CD4-positive, alpha-beta T cell treated with Interleukin-17A for 1 hour (primary cell): ENCODE results near the gene PYGO2.
"Not testable (repeated sequence)": the region's sequence is repeated elsewhere in the genome, so short reads cannot be mapped to it uniquely, and the experiment has no call there.

ENCODE experiments used
- DNase-seq: peaks from one replicate; pipeline ENCODE4 v3.0.0-alpha.2; 2020

The PYGO2 gene

DNA sequence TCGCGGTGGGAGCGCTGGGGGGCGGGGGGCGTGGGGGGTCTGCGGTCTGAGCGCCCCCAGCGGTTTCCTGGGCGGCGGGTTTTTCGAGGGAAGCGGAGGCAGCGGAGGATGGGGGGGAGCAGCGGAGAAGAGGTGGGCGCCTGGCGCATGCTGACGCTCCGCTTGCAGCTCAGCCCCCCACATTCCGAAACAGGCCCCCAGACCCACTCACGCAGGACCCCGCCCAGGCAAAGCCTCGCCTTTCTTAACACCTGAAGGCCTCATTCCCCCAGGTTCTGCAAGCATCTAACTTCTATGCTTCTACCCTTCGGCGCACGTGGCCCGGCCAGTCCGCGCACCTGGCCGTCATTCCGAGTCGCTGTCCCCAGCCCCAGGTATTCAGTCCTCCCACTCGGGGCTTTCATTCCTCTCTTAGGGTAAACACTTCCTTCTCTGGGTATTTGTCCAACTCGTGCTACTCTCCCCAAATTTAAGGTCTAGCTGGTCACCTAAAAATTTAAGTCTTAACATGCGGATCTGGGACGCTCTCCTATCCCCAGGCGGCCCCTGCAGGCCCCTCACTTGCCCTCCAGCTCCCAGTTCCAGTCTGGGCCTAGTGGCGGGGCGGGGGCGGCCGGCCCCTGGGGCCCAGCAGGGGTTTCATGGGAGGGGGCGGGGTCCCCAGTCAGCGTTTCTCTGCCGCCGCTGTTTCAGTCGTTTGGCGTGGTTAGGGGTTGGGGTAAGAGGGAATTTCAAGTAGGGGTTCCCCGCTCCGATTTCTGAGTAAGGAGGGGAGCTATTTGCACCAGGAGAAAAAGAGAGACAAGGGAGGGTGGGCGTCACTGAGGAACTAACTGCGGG, 38.2 kb upstream of the PYGO2 start:
- DNase-seq, result peak; percentile 54

DNA sequence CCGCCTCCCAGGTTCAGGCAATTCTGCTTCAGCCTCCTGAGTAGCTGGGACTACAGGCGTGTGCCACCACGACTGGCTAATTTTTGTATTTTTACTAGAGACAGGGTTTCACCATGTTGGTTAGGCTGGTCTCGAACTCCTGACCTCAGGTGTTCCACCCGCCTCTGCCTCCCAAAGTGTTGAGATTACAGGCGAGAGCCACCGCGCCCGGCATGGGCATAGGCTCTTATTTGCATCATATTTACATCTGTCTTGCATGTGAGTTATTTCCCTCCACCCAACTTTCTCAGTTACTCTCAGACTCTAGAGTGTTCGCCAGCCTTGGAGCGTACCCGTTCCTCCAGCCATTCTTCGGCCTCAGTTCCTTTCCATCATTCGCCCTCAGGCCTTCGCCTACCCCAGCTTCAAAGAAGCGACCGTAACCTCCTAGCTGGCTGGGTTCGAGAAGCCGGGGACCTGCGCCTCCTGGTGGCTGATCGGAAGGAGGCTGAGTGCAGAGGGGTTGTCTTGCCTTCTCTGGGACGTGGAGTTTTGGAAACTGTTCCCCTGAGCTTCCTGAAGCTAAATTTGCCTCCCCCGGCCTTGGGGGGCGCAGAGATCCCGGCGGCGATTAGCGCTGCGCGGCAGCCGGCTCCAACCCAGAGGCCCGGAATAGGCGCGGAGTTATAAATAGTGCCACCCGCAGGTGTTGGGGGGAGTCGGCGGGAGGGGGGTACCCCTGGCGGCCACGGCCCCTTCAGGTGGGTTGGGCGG, 37.4 kb upstream of the PYGO2 start:
- DNase-seq, result peak; percentile 81

- no peak for DNase-seq
These were observed 36.7 kb upstream of the PYGO2 start for GRCh38 chr1:154998201-154998780.

- DNase-seq, result no peak
These were observed 35.6 kb upstream of the PYGO2 start for GRCh38 chr1:154996966-154997701.

GRCh38 chr1:154995301-154995983, 33.9 kb upstream of the PYGO2 start:
- DNase-seq, result not testable (repeated sequence)

DNA sequence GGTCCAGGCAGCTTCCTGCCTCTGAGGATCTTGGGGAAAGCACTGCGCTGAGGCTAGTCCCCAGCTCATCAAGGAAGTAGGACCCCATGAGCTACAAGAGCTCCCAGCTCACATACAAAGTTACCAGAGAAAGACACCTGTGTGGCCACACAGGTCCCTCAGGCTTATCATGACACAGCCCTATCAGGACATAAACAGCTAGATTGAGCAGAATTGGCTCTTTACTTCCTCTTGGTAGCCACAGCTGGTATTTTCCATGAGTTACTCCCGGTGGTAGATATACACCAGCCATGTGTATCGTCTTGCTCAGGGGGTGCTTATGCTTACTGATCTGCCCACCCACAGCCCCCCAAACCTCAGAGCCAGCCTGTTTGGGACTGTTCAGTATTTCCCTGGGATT, 33.0 kb upstream of the PYGO2 start:
- DNase-seq, result no peak

DNA sequence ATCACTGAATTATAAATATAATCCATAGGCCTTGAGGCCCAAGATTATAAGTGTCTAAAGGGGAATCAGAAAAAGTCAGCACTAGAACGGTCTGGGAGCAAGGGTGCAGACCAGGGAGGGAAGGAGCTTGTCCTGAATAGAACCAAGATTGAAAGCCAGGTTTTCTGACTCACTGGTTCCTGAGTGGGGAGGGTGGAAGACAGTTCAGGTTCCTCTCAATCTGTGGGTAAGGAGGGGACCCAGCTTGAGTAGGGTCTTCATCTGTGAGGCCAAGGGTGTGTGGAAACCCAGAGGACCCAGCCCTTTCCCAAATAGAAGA, 32.6 kb upstream of the PYGO2 start:
- DNase-seq, result no peak

GRCh38 chr1:154993572-154994268, 32.1 kb upstream of the PYGO2 start, which contains the start of gene LENEP:
Gene LENEP (plus strand): TSS chr1:154993586. CDS start chr1:154993608, 22 bp downstream.
- DNase-seq, result no peak

- no peak for DNase-seq
These were observed 31.4 kb upstream of the PYGO2 start for GRCh38 chr1:154992721-154993571.

DNA sequence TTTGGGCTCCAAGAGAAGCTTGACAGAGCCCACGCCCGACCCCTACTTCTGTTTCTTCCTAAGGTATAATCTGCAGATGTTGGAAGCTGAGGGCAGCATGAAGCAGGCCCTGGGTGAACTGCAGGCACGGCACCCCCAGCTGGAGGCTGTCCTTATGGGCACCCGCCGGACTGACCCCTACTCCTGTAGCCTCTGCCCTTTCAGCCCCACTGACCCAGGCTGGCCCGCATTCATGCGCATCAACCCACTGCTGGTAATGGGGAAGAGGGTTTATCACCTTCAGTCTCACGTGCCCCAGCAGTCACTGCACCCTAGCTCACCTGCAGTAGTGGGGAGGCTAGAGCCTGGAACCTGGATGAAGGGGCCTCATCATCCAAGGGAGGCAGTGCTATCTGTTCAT, 28.7 kb upstream of the PYGO2 start:
- no peak for DNase-seq

GRCh38 chr1:154989195-154989860, 27.7 kb upstream of the PYGO2 start:
- no peak for DNase-seq

DNA sequence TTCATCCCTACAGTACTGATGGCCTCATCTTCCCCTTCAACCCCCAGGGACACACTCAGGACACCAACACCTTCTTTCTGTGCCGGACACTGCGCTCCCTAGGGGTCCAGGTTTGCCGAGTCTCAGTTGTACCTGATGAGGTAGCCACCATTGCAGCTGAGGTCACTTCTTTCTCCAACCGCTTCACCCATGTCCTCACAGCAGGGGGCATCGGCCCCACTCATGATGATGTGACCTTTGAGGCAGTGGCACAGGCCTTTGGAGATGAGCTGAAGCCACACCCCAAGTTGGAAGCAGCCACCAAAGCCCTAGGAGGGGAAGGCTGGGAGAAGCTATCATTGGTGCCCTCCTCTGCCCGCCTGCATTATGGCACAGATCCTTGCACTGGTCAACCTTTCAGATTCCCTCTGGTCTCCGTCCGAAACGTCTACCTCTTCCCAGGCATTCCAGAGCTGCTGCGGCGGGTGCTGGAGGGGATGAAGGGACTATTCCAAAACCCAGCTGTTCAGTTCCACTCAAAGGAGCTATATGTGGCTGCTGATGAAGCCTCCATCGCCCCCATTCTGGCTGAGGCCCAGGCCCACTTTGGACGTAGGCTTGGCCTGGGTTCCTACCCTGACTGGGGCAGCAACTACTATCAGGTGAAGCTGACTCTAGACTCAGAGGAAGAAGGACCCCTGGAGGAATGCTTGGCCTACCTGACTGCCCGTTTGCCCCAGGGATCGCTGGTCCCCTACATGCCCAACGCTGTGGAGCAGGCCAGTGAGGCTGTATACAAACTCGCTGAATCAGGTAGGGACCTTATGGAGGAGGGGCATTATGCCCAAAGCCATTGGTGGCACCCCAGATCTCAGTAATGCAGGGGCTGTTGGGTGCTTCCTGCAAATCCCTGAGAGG, 26.7 kb upstream of the PYGO2 start:
- DNase-seq, result no peak

DNA sequence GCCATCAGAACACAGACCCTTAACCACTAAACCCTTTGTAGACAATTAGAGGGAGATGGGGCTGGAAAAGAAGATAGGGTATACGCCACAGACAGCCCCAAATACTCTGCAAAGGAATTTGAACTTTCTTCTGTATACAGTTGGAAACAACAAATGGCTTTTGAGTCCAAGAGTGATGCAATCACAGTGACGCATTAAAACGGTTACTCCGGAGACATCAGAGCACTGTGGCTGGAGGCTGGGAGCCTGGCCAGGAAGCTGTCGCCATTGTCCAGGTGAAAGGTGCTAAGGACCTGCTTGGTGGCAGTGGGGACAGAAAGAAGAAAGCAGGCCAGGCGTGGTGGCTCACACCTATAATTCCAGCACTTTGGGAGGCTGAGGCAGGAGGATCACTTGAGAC, 25.7 kb upstream of the PYGO2 start:
- no peak for DNase-seq

GRCh38 chr1:154986736-154987135, 25.2 kb upstream of the PYGO2 start:
- not testable (repeated sequence) for DNase-seq

DNA sequence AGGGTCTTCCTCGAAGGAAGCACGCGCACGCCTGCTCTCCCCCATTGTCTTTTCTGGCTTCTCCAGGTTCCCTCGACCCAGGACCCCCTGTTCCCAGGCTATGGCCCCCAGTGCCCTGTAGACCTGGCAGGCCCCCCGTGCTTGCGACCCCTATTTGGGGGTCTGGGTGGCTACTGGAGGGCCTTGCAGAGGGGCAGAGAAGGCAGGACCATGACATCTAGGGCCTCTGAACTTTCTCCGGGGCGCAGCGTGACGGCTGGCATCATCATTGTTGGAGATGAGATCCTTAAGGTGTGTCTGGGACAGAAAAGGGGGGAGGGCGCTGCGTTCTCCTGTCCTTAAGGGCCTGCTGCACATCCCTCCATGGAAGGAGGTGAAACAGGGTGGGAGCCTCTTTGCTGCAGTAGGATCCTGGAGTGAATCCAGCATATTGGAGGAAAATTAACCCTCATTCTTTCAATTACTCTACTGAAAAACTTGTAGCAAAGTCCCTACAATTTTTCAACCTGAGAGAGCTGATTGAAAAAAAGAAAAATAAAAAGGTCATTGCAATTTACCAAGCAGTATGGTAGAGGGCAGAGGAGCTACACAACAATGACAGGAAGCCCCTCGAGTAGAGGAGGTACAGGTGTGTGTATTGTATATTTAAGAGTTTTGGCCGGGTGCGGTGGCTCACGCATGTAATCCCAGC, 22.3 kb upstream of the PYGO2 start:
- DNase-seq, result no peak

DNA sequence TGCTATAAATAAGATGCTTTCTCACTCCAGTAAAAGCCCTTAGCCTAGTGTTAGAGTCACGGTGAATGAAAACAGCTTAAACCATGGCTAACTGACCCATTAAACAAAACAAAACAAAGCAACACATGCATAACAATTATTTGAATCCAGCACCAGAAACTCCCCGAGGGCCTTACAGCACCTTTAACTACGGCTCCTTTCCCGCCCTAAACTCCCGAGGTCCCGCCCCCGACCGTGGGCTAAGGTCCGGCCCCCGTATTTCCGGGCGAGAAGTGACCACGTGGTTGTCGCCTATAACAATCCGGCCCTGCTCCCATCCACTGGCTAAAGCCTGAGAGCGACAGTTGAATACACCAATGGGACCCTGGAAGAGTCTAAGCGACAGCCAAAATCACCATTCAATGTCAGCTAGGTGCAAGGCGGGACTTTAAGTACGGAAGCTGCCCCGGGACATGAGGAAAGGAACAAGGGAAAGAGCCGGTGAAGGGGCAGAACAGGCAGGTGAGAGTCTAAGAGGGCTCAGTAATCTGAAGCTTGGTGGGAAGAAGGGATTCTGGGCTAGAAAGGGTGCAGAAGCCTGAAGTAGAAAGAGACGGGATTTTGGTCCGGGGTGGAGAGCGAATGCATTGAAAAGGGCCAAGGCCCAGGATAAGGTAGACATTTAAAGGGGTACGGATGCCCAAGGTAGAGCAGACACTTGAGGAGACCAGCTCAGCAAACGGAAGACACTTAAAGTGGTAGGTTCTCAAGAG, 21.5 kb upstream of the PYGO2 start, which contains the start of gene FLAD1:
FLAD1 (plus strand) TSS at position 448 of the 752 bp plus-strand sequence. CDS start 351 bp downstream, outside the sequence.
- peak; percentile 99 for DNase-seq

DNA sequence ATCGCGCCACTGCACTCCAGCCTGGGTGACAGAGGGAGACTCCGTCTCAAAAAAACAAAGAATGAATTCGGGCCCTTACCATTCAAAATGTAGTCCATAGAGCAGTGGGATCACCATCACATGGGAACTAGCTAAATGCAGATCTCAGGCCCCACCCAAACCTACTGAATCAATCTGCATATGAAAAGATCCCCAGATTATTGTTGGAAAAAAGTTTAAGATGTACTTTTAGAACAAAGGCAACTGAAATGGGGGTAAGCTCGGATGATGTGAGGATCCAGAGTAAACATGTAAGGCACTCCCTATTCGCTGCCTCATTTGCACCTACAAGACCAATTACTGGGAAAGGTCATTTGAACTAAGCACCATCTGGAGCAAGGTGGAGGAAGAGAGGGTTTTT, 20.8 kb upstream of the PYGO2 start:
- no peak for DNase-seq

- no peak for DNase-seq
These were observed 16.8 kb upstream of the PYGO2 start for GRCh38 chr1:154978360-154978759.
